ENCODE measurements around the gene CKB.

Gene CKB

GRCh38 chr14:103476631-103477030, 46.0 kb downstream of the CKB start:
- in situ Hi-C loops (cut with HindIII; ENCODE audit: low sequenced_read_pairs): no loop called here
- no peak overlapping the region for H3K4me3 ChIP-seq (ENCODE audit: low read depth, low read length)
- TF ChIP-seq, protein P1, sequence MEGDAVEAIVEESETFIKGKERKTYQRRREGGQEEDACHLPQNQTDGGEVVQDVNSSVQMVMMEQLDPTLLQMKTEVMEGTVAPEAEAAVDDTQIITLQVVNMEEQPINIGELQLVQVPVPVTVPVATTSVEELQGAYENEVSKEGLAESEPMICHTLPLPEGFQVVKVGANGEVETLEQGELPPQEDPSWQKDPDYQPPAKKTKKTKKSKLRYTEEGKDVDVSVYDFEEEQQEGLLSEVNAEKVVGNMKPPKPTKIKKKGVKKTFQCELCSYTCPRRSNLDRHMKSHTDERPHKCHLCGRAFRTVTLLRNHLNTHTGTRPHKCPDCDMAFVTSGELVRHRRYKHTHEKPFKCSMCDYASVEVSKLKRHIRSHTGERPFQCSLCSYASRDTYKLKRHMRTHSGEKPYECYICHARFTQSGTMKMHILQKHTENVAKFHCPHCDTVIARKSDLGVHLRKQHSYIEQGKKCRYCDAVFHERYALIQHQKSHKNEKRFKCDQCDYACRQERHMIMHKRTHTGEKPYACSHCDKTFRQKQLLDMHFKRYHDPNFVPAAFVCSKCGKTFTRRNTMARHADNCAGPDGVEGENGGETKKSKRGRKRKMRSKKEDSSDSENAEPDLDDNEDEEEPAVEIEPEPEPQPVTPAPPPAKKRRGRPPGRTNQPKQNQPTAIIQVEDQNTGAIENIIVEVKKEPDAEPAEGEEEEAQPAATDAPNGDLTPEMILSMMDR (IDR thresholded peaks at IDR 0.05; ENCODE audit: low read depth, low read length, missing control alignments): no peak
- DNase-seq (ENCODE audit: low read depth): no peak

GRCh38 chr14:103476065-103476464, 46.6 kb downstream of the CKB start:
- in situ Hi-C loops (cut with HindIII; ENCODE audit: low sequenced_read_pairs): no loop called here
- TF ChIP-seq, protein P1 (IDR thresholded peaks at IDR 0.05; ENCODE audit: low read depth, low read length, missing control alignments): no peak

GRCh38 chr14:103474893-103475292, 47.7 kb downstream of the CKB start:
- in situ Hi-C loops (cut with HindIII; ENCODE audit: low sequenced_read_pairs): no loop called here
- DNase-seq (ENCODE audit: low read depth): no peak
- no peak overlapping the region for H3K4me3 ChIP-seq (ENCODE audit: low read depth, low read length)
- TF ChIP-seq, protein P1 (IDR thresholded peaks at IDR 0.05; ENCODE audit: low read depth, low read length, missing control alignments): no peak

More at GRCh38 chr14:103476065-103476464, 46.6 kb downstream of the CKB start:
- no peak for DNase-seq (ENCODE audit: low read depth)
- no peak overlapping the region for H3K4me3 ChIP-seq (ENCODE audit: low read depth, low read length)

DNA sequence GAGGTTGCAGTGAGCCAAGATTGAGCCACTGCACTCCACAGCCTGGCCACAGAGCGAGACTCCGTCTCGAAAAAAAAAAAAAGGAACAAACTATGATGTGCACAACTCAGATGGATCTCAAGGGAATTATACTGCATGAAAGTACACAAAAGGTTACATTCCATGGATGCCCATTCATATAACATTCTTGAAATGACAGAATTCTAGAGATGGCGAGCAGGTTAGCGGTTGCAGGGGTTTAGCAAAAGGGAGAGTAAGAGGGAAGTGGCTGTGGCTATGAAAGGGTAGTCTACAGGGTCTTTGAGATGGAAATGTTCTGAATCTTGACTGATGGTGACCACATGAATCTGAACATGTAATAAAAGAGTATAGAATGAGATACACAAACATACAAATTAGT, 49.7 kb downstream of the CKB start:
- in situ Hi-C loops (cut with HindIII; ENCODE audit: low sequenced_read_pairs): no loop called here
- H3K4me3 ChIP-seq (ENCODE audit: low read depth, low read length): no peak overlapping the region
- no peak for DNase-seq (ENCODE audit: low read depth)
- TF ChIP-seq, protein P1 (IDR thresholded peaks at IDR 0.05; ENCODE audit: low read depth, low read length, missing control alignments): no peak
